ENCODE measurements around the gene SSBP1. TPM values are rescaled to one million over a fixed set of nuclear protein-coding genes. Genes with fewer than 3 reads are reported as not detected.

SSBP1 gene
- total RNA-seq, 6 experiments from 2014 or later = 122 to 180 (median 147) TPM

- Mint-ChIP-seq H3K36me3 (ENCODE audit: low read depth) (no peaks in the 10 kb centered on the region), H3K4me1 (ENCODE audit: low read depth) (peaks cover 33% of the 10 kb centered on the region), H3K27me3 (ENCODE audit: insufficient read depth) (peaks cover 16% of the 10 kb centered on the region), H3K4me3 (no peak overlapping the region), H3K27ac (no peak overlapping the region), H3K9me3 (no peaks in the 10 kb centered on the region)
- DNase-seq = no peak
- no peak for TF ChIP-seq CTCF (IDR thresholded peaks at IDR 0.05)
Measured at GRCh38 chr7:141704112-141704511, 34.0 kb upstream of the SSBP1 start.

- peaks cover 33% of the 10 kb centered on the region for H3K4me1 Mint-ChIP-seq (ENCODE audit: low read depth)
- peak overlapping the region; percentile 42; the same call in 1 of the 2 replicates for H3K27ac Mint-ChIP-seq
- peaks cover 16% of the 10 kb centered on the region for H3K27me3 Mint-ChIP-seq (ENCODE audit: insufficient read depth)
- TF ChIP-seq CTCF (IDR thresholded peaks at IDR 0.05) = no peak
- no peaks in the 10 kb centered on the region for H3K9me3 Mint-ChIP-seq
- DNase-seq = no peak
- no peaks in the 10 kb centered on the region for H3K36me3 Mint-ChIP-seq (ENCODE audit: low read depth)
- no peak overlapping the region for H3K4me3 Mint-ChIP-seq
Measured at GRCh38 chr7:141704741-141705140, 33.4 kb upstream of the SSBP1 start.

GRCh38 chr7:141706239-141707064, 31.7 kb upstream of the SSBP1 start:
- H3K4me1 Mint-ChIP-seq (ENCODE audit: low read depth) = peaks cover 21% of the 10 kb centered on the region
- no peak for DNase-seq
- H3K27ac Mint-ChIP-seq = no peak overlapping the region
- H3K9me3 Mint-ChIP-seq = no peaks in the 10 kb centered on the region
- no peak for TF ChIP-seq CTCF (IDR thresholded peaks at IDR 0.05)
- H3K4me3 Mint-ChIP-seq = no peak overlapping the region
- H3K36me3 Mint-ChIP-seq (ENCODE audit: low read depth) = no peaks in the 10 kb centered on the region
- peaks cover 14% of the 10 kb centered on the region for H3K27me3 Mint-ChIP-seq (ENCODE audit: insufficient read depth)

- no peak within 1 kb of the TSS for H3K27ac Mint-ChIP-seq
- no peak within 1 kb of the TSS for H3K4me3 Mint-ChIP-seq
- H3K36me3 Mint-ChIP-seq (ENCODE audit: low read depth) = no peaks in the 10 kb centered on the region
- H3K4me1 Mint-ChIP-seq (ENCODE audit: low read depth) = peaks cover 15% of the 10 kb centered on the region
- peaks cover 13% of the 10 kb centered on the region for H3K27me3 Mint-ChIP-seq (ENCODE audit: insufficient read depth)
- H3K9me3 Mint-ChIP-seq = no peaks in the 10 kb centered on the region
- DNase-seq = no peak
- no peak for TF ChIP-seq CTCF (IDR thresholded peaks at IDR 0.05)
Measured at GRCh38 chr7:141708351-141708750, 29.8 kb upstream of the SSBP1 start, which contains the start of gene WEE2. Gene WEE2 (plus strand): TSS chr7:141708353. CDS start chr7:141708759, 406 bp downstream.

GRCh38 chr7:141709318-141709717, 28.8 kb upstream of the SSBP1 start:
- no peak for TF ChIP-seq CTCF (IDR thresholded peaks at IDR 0.05)
- H3K4me1 Mint-ChIP-seq (ENCODE audit: low read depth) = peaks cover 13% of the 10 kb centered on the region

More at GRCh38 chr7:141709318-141709717, 28.8 kb upstream of the SSBP1 start:
- Mint-ChIP-seq H3K9me3 (no peaks in the 10 kb centered on the region), H3K27me3 (ENCODE audit: insufficient read depth) (peaks cover 12% of the 10 kb centered on the region), H3K27ac (no peak overlapping the region), H3K4me3 (no peak overlapping the region), H3K36me3 (ENCODE audit: low read depth) (no peaks in the 10 kb centered on the region)
- no peak for DNase-seq

All from HFFc6 (cell line).